ENCODE measurements around the gene ZDHHC14.

ZDHHC14 gene

GRCh38 chr6:157706883-157707282 is 325.9 kb downstream of the ZDHHC14 start:
- no peaks in the 10 kb centered on the region for H3K36me3 ChIP-seq (ENCODE audit: control insufficient read depth, low read length)
- H3F3A ChIP-seq (ENCODE audit: control insufficient read depth, insufficient read depth): no peaks in the 10 kb centered on the region
- H4K20me1 ChIP-seq (ENCODE audit: control insufficient read depth, insufficient read depth, low read depth, low read length): no peaks in the 10 kb centered on the region
- H3K4me3 ChIP-seq (ENCODE audit: low read length): no peak overlapping the region
- no peak overlapping the region for H3K4me2 ChIP-seq (ENCODE audit: low read length)
- no peaks in the 10 kb centered on the region for H3K9me2 ChIP-seq (replicated peaks; ENCODE audit: control insufficient read depth, low read length)
- no peaks in the 10 kb centered on the region for H3K4me1 ChIP-seq (ENCODE audit: control insufficient read depth, low read length)
- no peak for TF ChIP-seq EZH2phosphoT487 (IDR thresholded peaks at IDR 0.05; ENCODE audit: borderline replicate concordance, low read length)
- TF ChIP-seq CTCF (IDR thresholded peaks at IDR 0.05; ENCODE audit: low read depth, low read length, poor library complexity, severe bottlenecking): no peak
- H3K27me3 ChIP-seq (ENCODE audit: control insufficient read depth, low read length): no peaks in the 10 kb centered on the region
- no peaks in the 10 kb centered on the region for H3K9me3 ChIP-seq (ENCODE audit: control insufficient read depth, insufficient read depth, low read length)
- H3K27ac ChIP-seq (ENCODE audit: low read depth, low read length): no peak overlapping the region
- no peaks in the 10 kb centered on the region for H3K79me2 ChIP-seq (ENCODE audit: control insufficient read depth, low read length)

DNA sequence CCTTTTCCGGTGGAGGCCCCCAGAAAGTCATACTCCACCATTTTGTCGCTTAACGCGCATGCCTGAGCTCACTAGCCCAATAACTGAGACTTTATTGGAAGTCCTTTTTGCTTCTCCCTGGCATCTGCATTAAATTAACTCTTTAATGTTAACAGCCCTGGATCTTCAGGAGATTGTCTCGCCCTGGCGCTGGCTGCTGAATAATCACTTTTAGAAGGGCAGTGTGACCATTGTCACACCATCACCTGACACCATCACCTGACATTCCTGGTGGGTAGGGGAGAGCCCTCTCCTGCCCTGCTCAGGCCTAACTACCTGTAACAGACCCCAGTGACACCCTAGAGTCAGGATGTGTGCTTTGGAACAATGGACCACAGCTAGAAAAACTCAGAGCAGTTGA is 326.6 kb downstream of the ZDHHC14 start:
- Histone ChIP-seq H3K4me3 (ENCODE audit: low read length) (no peak overlapping the region), H3K4me1 (ENCODE audit: control insufficient read depth, low read length) (no peaks in the 10 kb centered on the region), H3K79me2 (ENCODE audit: control insufficient read depth, low read length) (no peaks in the 10 kb centered on the region), H3K27me3 (ENCODE audit: control insufficient read depth, low read length) (no peaks in the 10 kb centered on the region), H3K4me2 (ENCODE audit: low read length) (no peak overlapping the region), H3K9me3 (ENCODE audit: control insufficient read depth, insufficient read depth, low read length) (no peaks in the 10 kb centered on the region), H3K27ac (ENCODE audit: low read depth, low read length) (no peak overlapping the region), H3F3A (ENCODE audit: control insufficient read depth, insufficient read depth) (no peaks in the 10 kb centered on the region), H4K20me1 (ENCODE audit: control insufficient read depth, insufficient read depth, low read depth, low read length) (no peaks in the 10 kb centered on the region), H3K9me2 (replicated peaks; ENCODE audit: control insufficient read depth, low read length) (no peaks in the 10 kb centered on the region), H3K36me3 (ENCODE audit: control insufficient read depth, low read length) (no peaks in the 10 kb centered on the region)
- TF ChIP-seq CTCF (IDR thresholded peaks at IDR 0.05; ENCODE audit: low read depth, low read length, poor library complexity, severe bottlenecking) (no peak), EZH2phosphoT487 (IDR thresholded peaks at IDR 0.05; ENCODE audit: borderline replicate concordance, low read length) (no peak)

- H3K4me2 ChIP-seq (ENCODE audit: low read length): no peak overlapping the region
- H3K27ac ChIP-seq (ENCODE audit: low read depth, low read length): no peak overlapping the region
- no peaks in the 10 kb centered on the region for H3K9me3 ChIP-seq (ENCODE audit: control insufficient read depth, insufficient read depth, low read length)
- H3K4me3 ChIP-seq (ENCODE audit: low read length): no peak overlapping the region
- TF ChIP-seq EZH2phosphoT487 (IDR thresholded peaks at IDR 0.05; ENCODE audit: borderline replicate concordance, low read length): no peak
- no peak for TF ChIP-seq CTCF (IDR thresholded peaks at IDR 0.05; ENCODE audit: low read depth, low read length, poor library complexity, severe bottlenecking)
- H3K4me1 ChIP-seq (ENCODE audit: control insufficient read depth, low read length): no peaks in the 10 kb centered on the region
- no peaks in the 10 kb centered on the region; the same call in 1 of the 2 replicates for H3K27me3 ChIP-seq (ENCODE audit: control insufficient read depth, low read length)
- no peaks in the 10 kb centered on the region for H4K20me1 ChIP-seq (ENCODE audit: control insufficient read depth, insufficient read depth, low read depth, low read length)
- H3K9me2 ChIP-seq (replicated peaks; ENCODE audit: control insufficient read depth, low read length): no peaks in the 10 kb centered on the region
- H3F3A ChIP-seq (ENCODE audit: control insufficient read depth, insufficient read depth): no peaks in the 10 kb centered on the region
- H3K79me2 ChIP-seq (ENCODE audit: control insufficient read depth, low read length): no peaks in the 10 kb centered on the region
- no peaks in the 10 kb centered on the region for H3K36me3 ChIP-seq (ENCODE audit: control insufficient read depth, low read length)
Observed at GRCh38 chr6:157708239-157708638, 327.2 kb downstream of the ZDHHC14 start.

DNA sequence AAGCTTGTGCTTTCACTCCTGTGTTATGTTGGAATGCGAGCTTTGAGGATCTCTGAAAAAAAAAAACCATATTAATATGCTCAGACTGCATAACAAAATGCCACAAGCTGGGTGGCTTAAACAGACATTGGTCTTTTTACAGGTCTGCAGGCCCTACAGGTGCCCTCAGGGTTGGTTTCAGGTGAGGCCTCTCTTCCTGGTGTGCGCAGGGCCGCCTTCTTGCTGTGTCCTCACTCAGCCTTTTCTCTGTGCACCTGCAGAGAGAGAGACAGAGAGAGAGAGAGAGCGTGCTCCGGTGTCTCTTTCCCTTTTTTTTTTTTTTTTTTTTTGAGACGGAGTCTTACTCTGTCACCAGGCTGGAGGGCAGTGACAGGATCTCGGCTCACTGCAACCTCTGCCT is 327.9 kb downstream of the ZDHHC14 start:
- Histone ChIP-seq H3K36me3 (ENCODE audit: control insufficient read depth, low read length) (no peaks in the 10 kb centered on the region), H3K27me3 (ENCODE audit: control insufficient read depth, low read length) (no peaks in the 10 kb centered on the region; the same call in 1 of the 2 replicates), H3K9me2 (replicated peaks; ENCODE audit: control insufficient read depth, low read length) (no peaks in the 10 kb centered on the region), H4K20me1 (ENCODE audit: control insufficient read depth, insufficient read depth, low read depth, low read length) (no peaks in the 10 kb centered on the region), H3K4me2 (ENCODE audit: low read length) (no peak overlapping the region), H3K79me2 (ENCODE audit: control insufficient read depth, low read length) (no peaks in the 10 kb centered on the region), H3K27ac (ENCODE audit: low read depth, low read length) (no peak overlapping the region), H3K4me3 (ENCODE audit: low read length) (no peak overlapping the region), H3K4me1 (ENCODE audit: control insufficient read depth, low read length) (no peaks in the 10 kb centered on the region), H3K9me3 (ENCODE audit: control insufficient read depth, insufficient read depth, low read length) (no peaks in the 10 kb centered on the region), H3F3A (ENCODE audit: control insufficient read depth, insufficient read depth) (no peaks in the 10 kb centered on the region)
- TF ChIP-seq CTCF (IDR thresholded peaks at IDR 0.05; ENCODE audit: low read depth, low read length, poor library complexity, severe bottlenecking): no peak
- TF ChIP-seq EZH2phosphoT487 (IDR thresholded peaks at IDR 0.05; ENCODE audit: borderline replicate concordance, low read length): no peak
